GM15510 (cell line): ENCODE measurements around the gene NME9.

Experiments
- POLR2A ChIP-seq: IDR thresholded peaks from 3 replicates; pipeline ENCODE4 v1.6.1; 2011; ENCODE audit warnings: borderline replicate concordance; ENCODE audit not compliant: insufficient read length; ENCODE audit errors: extremely low read depth

NME9 gene

GRCh38 chr3:138366006-138366759, 36.5 kb upstream of the NME9 start:
- TF ChIP-seq POLR2A, result no peak

GRCh38 chr3:138365253-138365555, 35.6 kb upstream of the NME9 start:
- TF ChIP-seq POLR2A, result no peak

GRCh38 chr3:138364356-138365252, 35.0 kb upstream of the NME9 start:
- no peak for TF ChIP-seq POLR2A

- no peak for TF ChIP-seq POLR2A
Measured at GRCh38 chr3:138363322-138363721, 33.7 kb upstream of the NME9 start.

- TF ChIP-seq POLR2A, result no peak
Measured at GRCh38 chr3:138362538-138362937, 32.9 kb upstream of the NME9 start.

GRCh38 chr3:138361561-138361971, 31.9 kb upstream of the NME9 start:
- TF ChIP-seq POLR2A, result no peak

GRCh38 chr3:138360869-138361525, 31.3 kb upstream of the NME9 start:
- TF ChIP-seq POLR2A, result no peak

- no peak for TF ChIP-seq POLR2A
Measured at GRCh38 chr3:138359919-138360868, 30.5 kb upstream of the NME9 start.

GRCh38 chr3:138359148-138359918, 29.7 kb upstream of the NME9 start:
- TF ChIP-seq POLR2A, result no peak

- TF ChIP-seq POLR2A, result no peak
Measured at GRCh38 chr3:138356730-138357405, 27.2 kb upstream of the NME9 start.

GRCh38 chr3:138355071-138355470, 25.4 kb upstream of the NME9 start:
- TF ChIP-seq POLR2A, result no peak

GRCh38 chr3:138354376-138354775, 24.7 kb upstream of the NME9 start:
- TF ChIP-seq POLR2A, result no peak
